Cardiac septum (tissue), 1 donor: ENCODE results near the gene TFPI. TPM values are rescaled to one million over a fixed set of nuclear protein-coding genes. Genes with fewer than 3 reads are reported as not detected.

Experiments used
- DNase-seq: peaks from one replicate; pipeline ENCODE4 v3.0.0-alpha.2; 2020; ENCODE audit warnings: low spot score
- intact Hi-C: fragments of 100-400 bp; cut with DNase I; formaldehyde crosslinking; loops from one replicate; pipeline ENCODE4 v1.14.0; 2022
- total RNA-seq: library from RNA; stranded (reverse); fragmentation: NEBNext Ultra II Directional; extraction: Animal tissue kit (Norgen Biotek cat#: 25700); gene quantifications from one replicate; pipeline ENCODE4 v1.2.1, GENCODE V29; 2021
- donor health status: DM: no; HTN: no; CAD: no.

The TFPI gene
- total RNA-seq, 1 donor from 2014 or later: 22.3 TPM

DNA sequence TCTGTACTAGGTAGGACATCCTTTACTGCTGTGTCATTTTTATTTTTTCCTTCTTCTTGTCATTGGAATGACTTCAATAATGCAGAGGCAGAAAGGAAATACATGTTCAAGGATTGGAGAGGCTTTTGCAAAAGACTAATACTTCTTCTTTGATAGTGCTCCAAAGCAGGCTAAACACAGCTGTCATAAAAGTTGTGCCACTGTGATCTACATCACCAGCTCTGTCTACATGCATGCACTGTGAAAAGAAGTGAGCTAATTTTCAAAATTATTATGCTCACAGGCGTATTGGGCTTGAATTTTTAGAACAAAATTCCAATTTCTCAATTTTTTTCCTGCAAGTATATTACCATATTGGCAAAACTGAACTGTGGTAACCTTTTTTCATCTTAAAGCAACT is 68.7 kb downstream of the TFPI start:
- intact Hi-C loops: no loop called here

DNA sequence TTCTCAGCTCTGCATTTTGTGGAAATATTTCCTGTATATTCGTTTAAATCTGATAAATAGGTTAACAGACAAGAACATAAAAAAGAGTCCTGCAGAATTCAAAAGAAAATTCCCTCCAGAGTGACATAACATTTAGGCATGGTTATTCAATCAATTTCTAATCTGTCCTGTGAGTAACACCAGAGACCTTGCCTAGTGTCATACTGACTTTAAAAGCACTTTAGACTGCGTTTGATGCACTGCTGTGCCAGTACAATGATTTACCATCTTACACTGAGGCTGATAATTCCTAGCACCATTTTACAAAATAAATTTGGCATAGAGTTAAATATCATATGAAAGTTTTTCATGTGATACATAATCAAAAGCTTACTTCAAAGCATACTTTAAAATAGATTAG is 70.7 kb downstream of the TFPI start:
- intact Hi-C loops: no loop called here

More for the DNA sequence above, 68.7 kb downstream of the TFPI start:
- DNase-seq: no peak

DNA sequence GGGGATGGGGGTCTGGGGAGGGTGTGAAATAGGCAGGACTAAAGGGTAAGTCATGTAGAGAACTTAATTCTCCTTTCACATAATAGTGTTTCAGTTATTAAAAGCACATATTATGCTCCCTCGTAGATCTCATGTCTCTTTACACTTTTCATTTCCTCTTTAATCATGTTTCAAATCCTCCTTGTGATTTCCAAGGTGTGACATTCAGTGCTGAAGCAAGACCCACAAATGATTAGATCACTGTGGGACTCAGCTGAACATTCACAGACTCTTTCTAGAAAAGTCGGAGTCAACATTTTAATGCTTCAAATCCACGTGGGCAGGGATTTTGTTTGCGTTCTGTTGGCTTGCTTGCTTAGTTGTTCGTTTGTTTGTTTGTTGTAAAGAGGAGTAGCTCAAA is 71.4 kb downstream of the TFPI start:
- no peak for DNase-seq
- intact Hi-C loops: no loop called here

More for the DNA sequence above, 70.7 kb downstream of the TFPI start:
- no peak for DNase-seq

DNA sequence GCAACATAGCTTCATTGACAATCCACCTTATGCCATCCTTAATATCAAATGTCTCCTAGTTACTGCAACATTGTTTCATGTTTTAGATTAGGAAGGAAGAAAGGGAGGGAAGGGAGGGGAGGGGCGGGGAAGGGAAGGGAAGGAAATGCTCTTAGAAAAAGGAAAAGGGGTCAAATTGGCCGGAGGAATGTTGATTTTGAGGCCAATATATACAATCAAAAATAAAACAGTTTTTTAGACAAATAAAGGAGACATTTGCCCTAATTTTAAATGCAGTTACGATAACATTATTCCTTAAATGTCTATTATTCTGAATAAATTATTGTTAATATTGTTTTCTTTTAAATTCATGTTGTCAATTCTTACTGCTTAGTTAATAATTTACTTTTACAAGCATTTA is 72.7 kb downstream of the TFPI start:
- intact Hi-C loops: no loop called here
- DNase-seq: no peak

DNA sequence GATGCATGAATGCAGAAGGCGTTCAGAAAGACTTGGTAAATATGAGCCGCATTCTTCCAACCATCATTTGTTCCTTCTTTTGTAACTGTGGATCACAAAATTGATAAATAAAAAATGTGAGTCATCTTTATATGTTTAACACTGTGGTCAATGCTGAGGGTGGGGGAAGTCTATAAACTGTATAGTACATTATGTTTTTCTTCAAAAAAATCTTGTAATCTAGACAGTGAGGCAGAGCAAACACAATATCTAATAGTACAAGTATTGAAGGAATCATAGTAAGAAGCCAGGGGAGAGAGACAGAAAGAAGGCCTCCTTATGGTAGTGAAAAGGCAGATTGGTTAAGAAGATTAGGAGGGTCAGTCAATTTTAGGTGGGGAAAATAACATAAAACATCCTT is 75.5 kb downstream of the TFPI start:
- DNase-seq: no peak
- intact Hi-C loops: no loop called here

DNA sequence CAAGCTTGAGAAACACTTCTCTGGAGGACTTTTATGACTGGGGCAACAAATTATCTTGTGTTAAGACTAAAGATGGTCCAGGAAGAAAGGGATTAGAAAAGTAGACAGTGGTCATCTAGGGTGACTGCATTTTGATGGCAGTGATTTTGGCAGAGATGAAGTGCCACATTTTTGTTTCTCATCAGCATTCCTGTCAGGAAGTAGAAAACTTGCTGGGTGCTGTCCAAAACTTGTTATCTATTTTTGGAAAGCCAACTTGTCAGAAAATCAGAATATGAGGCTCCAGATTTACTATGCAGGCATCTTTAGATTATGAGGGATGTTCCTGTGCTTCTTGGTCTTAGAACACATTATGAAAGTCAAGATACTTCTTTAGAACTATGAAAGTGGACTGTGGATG is 77.2 kb downstream of the TFPI start:
- no peak for DNase-seq
- intact Hi-C loops: no loop called here

DNA sequence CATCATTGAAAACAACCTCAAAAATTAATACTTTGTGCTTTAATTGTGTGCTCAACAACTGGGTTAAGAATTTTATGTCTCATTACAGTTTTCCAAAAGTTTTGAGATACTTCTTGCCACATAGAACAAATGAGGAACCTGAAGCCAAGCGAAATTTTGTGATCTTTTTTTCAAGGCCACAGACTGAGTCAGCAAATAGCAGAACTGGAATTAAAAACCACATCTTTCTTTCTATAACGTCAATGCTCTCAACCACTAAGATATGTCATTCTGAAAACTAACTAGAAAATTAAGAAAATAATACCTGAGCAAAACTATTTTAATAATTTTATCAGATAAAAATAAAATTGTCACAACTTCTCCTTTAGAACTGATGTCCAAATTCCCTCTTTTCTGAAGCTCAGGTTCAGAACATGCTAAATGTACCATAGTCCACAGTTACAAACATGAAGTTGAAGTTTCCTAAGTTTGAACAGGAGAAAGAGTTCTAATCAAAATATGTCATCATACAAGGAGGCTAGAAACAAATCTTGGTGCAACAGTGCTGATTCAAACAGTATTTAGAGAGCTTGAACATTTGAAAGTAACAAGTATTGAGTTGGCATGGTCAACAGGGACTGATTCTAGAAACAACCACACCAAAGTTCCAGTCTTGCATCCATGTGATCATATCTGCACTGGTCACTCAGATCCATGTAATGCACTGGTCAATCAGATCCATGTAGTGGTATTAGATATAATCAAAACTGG is 78.6 kb downstream of the TFPI start:
- intact Hi-C loops: no loop called here

DNA sequence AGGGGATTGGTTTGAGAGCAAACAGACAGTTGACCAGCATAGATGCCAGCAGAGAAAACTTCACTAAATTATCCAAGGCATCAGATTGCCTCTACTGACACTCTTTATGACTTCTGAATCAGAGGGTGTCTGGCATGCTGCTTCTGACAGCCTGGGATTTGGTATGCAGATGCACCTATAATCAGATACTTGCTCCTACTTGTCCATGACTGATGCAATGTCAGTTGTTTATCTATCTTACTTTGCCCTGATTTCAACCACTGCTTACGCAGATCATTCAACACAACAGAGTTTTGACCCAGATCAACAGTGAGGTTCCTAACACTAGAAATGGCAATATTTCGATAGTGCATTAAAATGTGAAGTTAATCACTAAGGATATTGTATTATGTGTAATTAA is 83.5 kb downstream of the TFPI start:
- intact Hi-C loops: no loop called here
- DNase-seq: no peak

More for the DNA sequence above, 78.6 kb downstream of the TFPI start:
- no peak for DNase-seq

DNA sequence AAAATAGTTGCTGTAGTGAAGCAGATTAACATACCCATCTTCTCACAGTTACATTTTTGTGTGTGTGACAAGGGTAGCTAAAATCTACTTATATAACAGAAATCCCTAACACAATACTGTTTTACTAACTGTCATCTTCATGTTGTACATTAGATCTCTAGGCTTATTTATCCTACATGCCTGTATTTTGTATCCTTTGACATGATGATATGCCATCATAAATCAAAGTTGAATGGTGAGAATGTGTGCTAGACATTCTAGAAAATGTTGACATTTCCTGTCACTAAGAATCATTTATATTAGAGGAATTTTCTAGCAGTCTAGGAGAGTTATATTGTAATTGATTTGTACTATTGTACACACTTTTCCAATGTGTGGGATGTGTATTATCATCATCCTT is 84.7 kb downstream of the TFPI start:
- DNase-seq: no peak
- intact Hi-C loops: no loop called here

DNA sequence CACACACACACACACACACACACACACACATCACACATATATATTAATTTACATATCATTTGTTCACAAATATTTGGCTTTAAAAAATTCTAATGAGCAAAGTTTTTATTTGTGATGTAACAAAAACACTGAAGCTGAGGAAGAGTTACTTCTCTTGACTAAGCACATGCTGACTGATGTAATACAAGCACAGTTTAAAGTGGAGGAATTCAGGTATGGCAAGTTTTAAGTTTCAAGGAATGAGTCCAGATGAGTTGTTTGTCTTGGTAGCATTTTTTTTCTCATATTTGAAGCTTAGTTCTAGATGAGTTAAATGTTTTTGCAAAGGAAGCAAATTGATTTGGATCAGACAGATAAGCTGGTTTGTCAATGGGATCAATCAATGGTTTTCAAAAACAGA is 86.0 kb downstream of the TFPI start:
- intact Hi-C loops: no loop called here
- DNase-seq: no peak

DNA sequence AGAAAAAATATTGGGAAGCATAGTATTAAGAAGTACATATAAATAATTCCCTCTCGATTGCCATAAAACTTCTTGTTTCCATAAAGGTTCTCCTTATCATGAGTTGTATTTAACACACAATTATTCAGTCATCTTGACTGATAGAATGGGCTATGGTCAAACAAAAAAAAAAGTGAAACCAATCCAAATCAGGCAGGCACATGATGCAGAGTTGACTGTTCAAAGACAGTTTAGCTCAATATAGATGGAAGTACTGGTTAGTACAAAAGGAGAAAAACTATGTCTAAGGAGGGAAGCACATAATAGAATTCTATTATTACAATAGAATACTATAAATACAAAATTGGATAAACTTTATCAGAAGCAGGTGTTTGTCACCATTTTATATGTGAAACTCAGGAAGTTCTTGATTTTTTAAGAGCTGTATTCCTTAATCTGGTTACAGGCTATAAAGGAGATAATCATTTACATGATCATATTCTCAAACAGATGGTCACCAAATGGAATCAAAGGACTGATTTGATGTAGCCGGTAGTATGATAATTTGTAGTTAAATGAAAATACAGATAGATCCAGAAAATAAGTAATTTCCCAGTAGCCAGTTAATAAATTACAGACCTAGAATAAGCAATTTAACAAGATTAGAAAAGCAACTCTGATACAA is 88.0 kb downstream of the TFPI start:
- DNase-seq: no peak
- intact Hi-C loops: no loop called here

DNA sequence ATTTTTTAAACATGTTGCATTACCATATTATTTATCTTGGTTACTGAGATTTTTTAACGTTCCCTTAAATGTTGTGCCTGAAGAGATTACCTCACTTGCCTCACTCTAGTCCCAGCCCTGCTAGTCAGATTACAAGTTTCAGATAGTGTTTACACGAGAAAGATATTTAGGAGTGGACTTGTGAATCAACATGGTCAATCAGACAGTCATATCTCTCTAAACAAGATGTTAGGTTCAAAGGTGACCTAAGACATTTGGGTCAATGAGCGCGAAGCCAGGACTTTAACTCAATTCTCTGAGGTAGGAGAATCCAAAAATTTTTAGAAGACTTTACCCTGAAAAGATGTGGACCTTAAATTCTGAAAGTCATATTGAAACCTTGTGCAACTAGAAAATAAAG is 91.4 kb downstream of the TFPI start:
- intact Hi-C loops: no loop called here
- DNase-seq: no peak

DNA sequence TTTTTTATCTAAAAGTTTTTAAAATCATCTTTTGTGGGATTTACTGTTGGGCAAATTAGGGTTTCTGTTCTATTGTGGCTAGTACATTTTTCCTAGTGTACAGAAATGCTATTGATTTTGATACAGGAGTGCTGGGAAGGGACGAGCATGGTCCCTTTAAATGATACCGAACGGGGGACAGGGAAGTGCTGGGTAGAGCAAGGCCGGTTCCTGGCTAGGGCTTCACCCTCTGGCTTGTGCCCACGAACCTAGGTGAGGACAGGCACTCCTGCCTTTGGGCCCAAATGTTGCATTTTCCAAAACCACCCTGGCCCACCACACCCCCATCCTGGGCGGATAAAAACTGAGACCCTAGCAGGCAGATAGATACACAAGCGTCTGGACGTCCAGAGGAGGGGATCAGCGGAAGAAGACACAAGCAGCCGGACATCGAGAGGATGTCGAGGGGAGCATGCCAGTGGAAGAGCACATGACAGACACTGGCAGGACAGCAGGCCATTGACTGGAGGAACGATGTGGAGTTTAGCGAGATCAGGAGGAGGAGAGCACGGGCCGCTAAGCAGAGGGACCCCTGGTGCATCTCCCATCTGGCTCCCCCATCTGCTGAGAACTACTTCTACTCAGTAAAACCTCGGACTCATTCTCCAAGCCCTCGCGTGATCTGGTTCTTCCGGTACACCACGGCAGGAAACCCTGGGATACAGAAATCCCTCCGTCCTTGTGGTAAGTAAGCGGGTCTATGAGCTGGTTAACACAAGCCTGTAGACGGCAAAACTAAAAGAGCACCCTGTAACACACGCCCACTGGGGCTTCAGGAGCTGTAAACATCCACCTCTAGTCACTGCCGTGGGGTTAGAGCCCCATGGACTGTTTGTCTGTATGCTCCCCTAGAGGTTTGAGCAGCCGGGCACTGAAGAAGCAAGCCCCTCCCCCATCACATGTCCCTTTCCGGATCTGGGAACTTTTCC is 92.7 kb downstream of the TFPI start:
- intact Hi-C loops: no loop called here
- DNase-seq: no peak

DNA sequence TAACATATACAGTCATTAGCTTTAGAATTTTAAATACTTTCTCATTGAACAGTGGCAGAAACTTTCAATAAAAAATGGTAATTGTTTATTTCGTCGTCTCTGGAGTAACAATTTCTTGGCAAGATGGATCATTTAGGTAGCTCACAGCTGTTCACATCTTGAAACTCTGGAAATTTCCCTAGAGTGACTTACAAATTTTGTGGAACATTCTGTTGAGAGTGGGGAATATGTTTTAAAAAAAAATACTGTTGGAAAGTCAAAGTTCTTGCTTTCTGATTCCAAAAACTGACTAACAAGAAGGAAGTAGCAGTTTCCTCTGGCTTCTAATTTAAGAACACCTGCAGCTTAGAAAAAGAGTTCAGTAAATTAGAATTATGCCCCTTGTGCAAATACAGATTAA is 95.0 kb downstream of the TFPI start:
- intact Hi-C loops: no loop called here
- no peak for DNase-seq

DNA sequence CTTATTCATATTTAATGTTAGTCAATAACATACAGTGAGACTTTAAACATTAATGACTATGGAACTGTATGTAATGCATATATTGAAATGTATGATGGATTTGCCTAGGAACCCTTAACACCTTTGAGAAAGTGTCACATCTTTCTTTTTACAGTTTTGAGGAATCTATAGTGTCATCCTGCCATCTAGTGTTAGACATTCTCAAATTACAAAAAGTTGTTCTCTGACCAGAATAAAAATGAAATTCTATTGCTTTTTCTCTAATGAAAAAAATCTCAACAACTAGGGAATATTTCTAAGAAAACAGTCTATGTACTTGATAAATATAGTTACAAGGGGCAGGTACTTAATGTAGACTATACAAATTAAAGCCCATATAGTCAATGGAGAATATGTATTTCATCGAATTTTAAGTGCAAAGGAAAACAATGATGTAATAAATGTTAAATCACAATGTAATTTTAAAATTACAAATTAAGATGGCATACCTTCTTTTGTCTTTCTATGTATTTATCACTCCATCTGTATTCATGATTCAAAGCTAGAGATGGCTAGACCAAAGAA is 101.1 kb downstream of the TFPI start:
- no peak for DNase-seq
- intact Hi-C loops: loop anchor here (5.0 kb wide), 1 partner anchor 551 kb away; no protein-coding TSS in a partner anchor

DNA sequence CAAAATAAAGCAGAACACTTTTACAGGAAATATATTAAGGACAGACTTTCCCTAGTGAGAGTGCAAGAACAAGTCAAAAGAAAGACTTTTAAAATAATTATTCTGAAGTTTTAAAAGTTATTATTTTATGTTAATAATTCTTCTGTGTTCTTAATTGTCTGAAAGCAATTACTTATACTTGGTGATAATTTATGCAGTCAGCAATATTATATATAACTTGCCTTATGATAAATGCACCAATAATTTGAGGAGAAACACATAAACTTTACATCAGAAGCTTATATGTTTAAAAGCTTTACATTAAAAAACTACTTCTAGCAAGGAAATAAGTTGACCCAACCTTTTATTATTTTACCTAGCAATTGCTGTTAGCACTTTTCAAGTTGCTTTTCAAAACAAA is 102.7 kb downstream of the TFPI start:
- DNase-seq: no peak
- intact Hi-C loops: loop anchor here (5.0 kb wide), 1 partner anchor 549 kb away; no protein-coding TSS in a partner anchor

DNA sequence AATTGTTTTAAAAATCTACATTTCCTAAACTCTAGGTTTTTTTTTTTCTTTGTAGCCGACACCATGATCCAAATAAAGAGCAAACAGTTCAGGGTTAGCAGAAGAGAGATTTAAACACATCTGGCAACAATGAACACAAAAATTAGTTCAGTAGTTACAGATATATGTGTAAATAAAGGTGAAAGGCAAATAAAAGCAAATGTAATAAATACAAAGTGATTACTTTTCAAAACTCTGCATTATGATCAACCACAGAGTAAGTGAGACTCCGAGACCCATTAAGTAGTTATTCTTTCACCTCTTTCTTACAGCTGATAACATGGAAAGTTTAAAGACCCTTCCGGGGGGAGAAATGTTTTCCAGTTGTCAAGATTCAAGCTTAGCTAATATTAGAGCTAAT is 106.9 kb downstream of the TFPI start:
- intact Hi-C loops: no loop called here
- DNase-seq: no peak

DNA sequence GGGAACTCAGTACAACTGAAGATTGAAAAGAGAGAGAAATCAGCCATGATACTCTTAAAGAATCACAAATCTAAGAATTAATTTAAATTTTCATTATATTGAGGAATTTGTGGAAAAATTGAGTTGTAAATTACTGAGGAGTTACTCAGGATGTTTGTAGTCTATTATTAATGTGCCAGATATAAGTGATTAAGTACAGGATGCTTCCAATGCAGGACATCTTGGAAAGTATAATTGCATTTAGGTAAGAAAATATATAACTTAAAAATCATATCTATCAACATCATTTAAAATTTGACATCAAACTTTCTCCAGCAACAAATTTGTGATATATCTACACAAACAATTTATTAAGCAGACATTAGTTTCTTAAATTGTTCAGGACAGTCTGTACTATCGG is 107.5 kb downstream of the TFPI start:
- intact Hi-C loops: no loop called here
- DNase-seq: no peak

DNA sequence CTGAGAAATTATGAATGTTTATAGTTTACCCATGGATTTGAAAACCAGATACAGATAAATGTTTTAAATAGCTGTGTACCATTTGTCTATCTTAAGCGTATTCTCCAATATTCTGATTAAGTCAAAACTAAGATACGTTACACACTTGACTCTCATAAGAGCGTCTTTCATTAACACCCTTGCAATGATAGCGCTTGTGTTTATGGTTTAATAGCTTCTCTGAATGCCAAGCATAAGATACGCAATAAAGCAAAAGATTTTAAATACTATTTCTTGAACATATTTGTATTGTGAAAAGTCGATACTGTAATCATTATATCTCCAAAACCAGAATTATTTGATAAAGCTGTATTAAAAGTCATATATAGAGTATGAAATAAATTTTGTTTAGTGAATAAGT is 109.2 kb downstream of the TFPI start:
- intact Hi-C loops: no loop called here
- DNase-seq: no peak

DNA sequence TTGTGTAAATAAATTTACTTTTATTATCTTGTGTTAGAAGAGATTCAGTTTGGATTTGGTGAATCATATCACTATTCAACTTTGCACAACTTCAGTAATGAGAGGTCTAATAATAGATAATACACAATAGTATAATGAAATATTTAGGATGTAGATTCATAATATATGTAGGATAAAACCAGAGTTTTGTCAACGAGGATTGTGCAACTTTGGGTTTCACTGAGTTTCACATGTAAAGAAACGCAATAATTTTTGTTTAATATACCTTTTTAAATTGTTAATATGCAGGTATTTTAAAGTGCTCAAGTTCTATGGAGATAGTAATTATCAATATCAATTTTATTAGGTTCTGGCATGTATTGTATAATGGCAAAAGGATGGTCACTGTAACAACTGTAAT is 111.5 kb downstream of the TFPI start:
- intact Hi-C loops: no loop called here
- no peak for DNase-seq
